HG02852 (cell line): ENCODE data around the gene AQP3.
"Not testable (repeated sequence)": the region's sequence is repeated elsewhere in the genome, so short reads cannot be mapped to it uniquely, and the experiment has no call there.

Experiments used
- ATAC-seq: cut with Tn5 transposase; IDR thresholded peaks from one replicate; pipeline ENCODE4 v1.9.1; 2021; ENCODE audit warnings: mild to moderate bottlenecking, moderate library complexity; ENCODE audit not compliant: unreplicated experiment

The AQP3 gene

GRCh38 chr9:33419708-33420303 is 27.6 kb downstream of the AQP3 start:
- no peak for ATAC-seq

GRCh38 chr9:33418090-33418489 is 29.3 kb downstream of the AQP3 start:
- ATAC-seq, result no peak

- ATAC-seq, result no peak
Observed at GRCh38 chr9:33416996-33417395, 30.4 kb downstream of the AQP3 start.

GRCh38 chr9:33415501-33416038 is 31.8 kb downstream of the AQP3 start:
- ATAC-seq, result peak; percentile 65

GRCh38 chr9:33414889-33415500 is 32.4 kb downstream of the AQP3 start:
- no peak for ATAC-seq

- ATAC-seq, result no peak
Observed at GRCh38 chr9:33414268-33414667, 33.1 kb downstream of the AQP3 start.

- ATAC-seq, result no peak
Observed at GRCh38 chr9:33408087-33408486, 39.3 kb downstream of the AQP3 start.

GRCh38 chr9:33407061-33407460 is 40.3 kb downstream of the AQP3 start:
- ATAC-seq, result no peak

GRCh38 chr9:33404788-33405362 is 42.5 kb downstream of the AQP3 start:
- ATAC-seq, result no peak

- ATAC-seq, result no peak
Observed at GRCh38 chr9:33403941-33404787, 43.2 kb downstream of the AQP3 start.

GRCh38 chr9:33402371-33402770 is 45.0 kb downstream of the AQP3 start, which contains the start of gene AQP7:
Gene AQP7, minus strand, starts transcription at chr9:33402568. Its CDS starts 1,306 bp downstream, at chr9:33401262.
- ATAC-seq, result not testable (repeated sequence)

GRCh38 chr9:33401809-33402208 is 45.6 kb downstream of the AQP3 start:
- not testable (repeated sequence) for ATAC-seq

- not testable (repeated sequence) for ATAC-seq
Observed at GRCh38 chr9:33399047-33399446, 48.3 kb downstream of the AQP3 start.

- ATAC-seq, result not testable (repeated sequence)
Observed at GRCh38 chr9:33397801-33398200, 49.6 kb downstream of the AQP3 start.

- not testable (repeated sequence) for ATAC-seq
Observed at GRCh38 chr9:33395159-33395879, 52.1 kb downstream of the AQP3 start.

GRCh38 chr9:33393986-33394385 is 53.4 kb downstream of the AQP3 start:
- ATAC-seq, result not testable (repeated sequence)

GRCh38 chr9:33393581-33393980 is 53.8 kb downstream of the AQP3 start:
- no peak for ATAC-seq

- not testable (repeated sequence) for ATAC-seq
Observed at GRCh38 chr9:33392591-33393021, 54.8 kb downstream of the AQP3 start.
